OCI-LY7 (cell line): ENCODE data around the gene TJP3.

Experiments
- CTCF ChIP-seq: fragments of 200-600 bp; sonication (generic); conservative IDR thresholded peaks from 2 replicates; pipeline ENCODE4 v1.5.1; 2014; ENCODE audit warnings: mild to moderate bottlenecking, antibody characterized with exemption, low read length, moderate library complexity, mixed read lengths
- EZH2phosphoT487 ChIP-seq: fragments of 200-600 bp; sonication (generic); IDR thresholded peaks from 2 replicates; pipeline ENCODE4 v1.6.1; 2018; ENCODE audit warnings: low read depth, borderline replicate concordance, mild to moderate bottlenecking, mixed run types, antibody characterized with exemption, low read length, moderate library complexity, mixed read lengths

- TF ChIP-seq CTCF (no peak), EZH2phosphoT487 (no peak)
Measured at GRCh38 chr19:3682741-3683404, 25.3 kb upstream of the TJP3 start.
